Measurements from ENCODE around the gene ITK. TPM values are rescaled to one million over a fixed set of nuclear protein-coding genes. Genes with fewer than 3 reads are reported as not detected.

ITK gene
- total and polyA plus RNA-seq, 2 of the 8 experiments (the other 6 are each of a cell fraction or from before 2014, with no cell fraction given) = 0.05 TPM; not detected in 1

DNA sequence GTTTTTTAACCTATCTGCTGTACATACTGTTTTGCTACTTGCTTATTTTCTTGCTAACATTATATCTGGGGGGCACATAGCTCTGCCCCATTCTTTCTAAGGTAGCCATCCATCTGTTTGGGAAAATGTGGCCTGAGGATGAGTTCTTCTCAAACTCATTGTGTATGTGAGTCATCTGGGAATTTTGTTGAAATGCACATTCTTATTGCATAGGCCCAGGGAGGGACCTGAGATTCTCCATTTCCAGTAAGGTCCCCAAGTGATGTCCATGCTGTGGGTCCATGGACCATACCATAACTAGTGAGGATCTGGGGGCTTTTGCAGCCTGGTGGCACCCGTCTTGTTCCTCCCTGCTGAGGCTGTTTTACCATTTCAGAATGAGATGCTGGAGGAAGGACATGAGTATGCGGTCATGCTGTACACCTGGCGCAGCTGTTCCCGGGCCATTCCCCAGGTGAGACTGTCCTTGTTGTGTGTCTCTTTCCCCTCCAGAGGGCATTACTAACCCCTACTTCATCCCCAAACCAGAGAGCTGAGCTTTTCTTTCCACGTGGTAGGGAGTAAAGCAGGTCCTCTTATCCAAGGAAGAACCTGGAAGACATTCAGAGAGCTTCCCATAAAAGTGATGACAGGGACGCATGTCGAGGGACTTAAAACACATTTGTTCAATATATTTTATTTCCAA, 113.9 kb downstream of the ITK start:
- no peak for DNase-seq (ENCODE audit: low read depth in 1 of 2, low spot score in 2 of 2)
- Histone ChIP-seq H2BK5ac (ENCODE audit: low read depth, low read length) (no peak overlapping the region), H3K23me2 (ENCODE audit: low read depth, low read length) (no peaks in the 10 kb centered on the region), H4K5ac (ENCODE audit: insufficient read length, low read depth, low read length) (no peak overlapping the region), H3K14ac (ENCODE audit: insufficient read length) (no peak overlapping the region), H3K56ac (replicated peaks; ENCODE audit: insufficient read length, low read depth, low read length) (no peak overlapping the region), H3K18ac (ENCODE audit: extremely low read depth, low read length) (no peak overlapping the region), H3K9me3 (ENCODE audit: insufficient read depth in 2 of 2, low read depth in 1 of 2, low read length in 1 of 2) (no peaks in the 10 kb centered on the region), H3K23ac (ENCODE audit: insufficient read length) (no peak overlapping the region), H2BK15ac (ENCODE audit: low read length) (no peak overlapping the region), H4K8ac (ENCODE audit: extremely low read depth, insufficient read depth, low read length) (no peak overlapping the region), H2BK12ac (ENCODE audit: low read depth, low read length) (no peak overlapping the region), H3K27me3 (replicated peaks in 1 of 4; ENCODE audit: control insufficient read depth in 3 of 4, extremely low read depth in 1 of 4, insufficient read depth in 3 of 4, low read length in 3 of 4) (no peaks in the 10 kb centered on the region), H3K36me3 (ENCODE audit: control insufficient read depth in 2 of 4, insufficient read depth in 4 of 4, low read length in 3 of 4) (peaks cover 0 to 8% (median 3%) of the 10 kb centered on the region in 4 experiments; a peak in 4 of 8 replicates), H3K9ac (replicated peaks in 1 of 4; ENCODE audit: extremely low read depth in 1 of 4, low read depth in 3 of 4, low read length in 3 of 4) (no peak overlapping the region), H4K20me1 (replicated peaks in 1 of 2; ENCODE audit: control insufficient read depth in 1 of 2, insufficient read depth in 2 of 2, low read length in 2 of 2) (no peaks in the 10 kb centered on the region), H3K4me1 (replicated peaks in 1 of 4; ENCODE audit: control insufficient read depth in 3 of 4, insufficient read depth in 4 of 4, low read length in 3 of 4) (no peaks in the 10 kb centered on the region), H3K27ac (ENCODE audit: low read depth, low read length) (no peak overlapping the region), H2AK5ac (ENCODE audit: low read depth, low read length) (no peak overlapping the region), H4K91ac (replicated peaks; ENCODE audit: insufficient read length, low read length) (no peak overlapping the region), H2BK120ac (replicated peaks; ENCODE audit: low read depth, low read length) (no peak overlapping the region), H3K4me2 (ENCODE audit: insufficient read depth in 1 of 2, low read depth in 2 of 2, low read length in 2 of 2) (no peak overlapping the region), H3K4ac (replicated peaks; ENCODE audit: insufficient read length, low read depth, low read length) (no peak overlapping the region), H3K79me2 (ENCODE audit: control insufficient read depth in 1 of 2, insufficient read depth in 2 of 2, low read length in 2 of 2) (no peaks in the 10 kb centered on the region), H2AFZ (ENCODE audit: low read length) (no peak overlapping the region), H3K79me1 (ENCODE audit: low read depth, low read length) (no peaks in the 10 kb centered on the region; the same call in 1 of the 2 replicates), H2BK20ac (ENCODE audit: low read length) (no peak overlapping the region), H3K4me3 (ENCODE audit: extremely low read depth in 1 of 4, insufficient read depth in 2 of 4, low read depth in 3 of 4, low read length in 4 of 4) (no peak overlapping the region)
- ChIA-PET CTCF (ENCODE audit: partially characterized antibody) (interaction anchor here (0.5 to 3.7 kb wide), 11 partner anchors 9 to 145 kb away, joined by 3 to 20 read pairs (median 3); no protein-coding TSS in a partner anchor), POLR2A (ENCODE audit: partially characterized antibody) (no interaction called here)
- TF ChIP-seq CTCF (IDR thresholded peaks at IDR 0.05; ENCODE audit: control extremely low read depth in 1 of 3, insufficient read depth in 1 of 3, low read depth in 1 of 3, low read length in 3 of 3) (peak; percentile 33 to 35 (median 33); a peak in 3 of 4 replicates), RAD21 (IDR thresholded peaks at IDR 0.05 in 1 of 2, conservative IDR thresholded peaks at IDR 0.05 in 1 of 2; ENCODE audit: low read depth in 2 of 2, low read length in 2 of 2) (peak in 1 of 2 experiments; percentile 32; a peak in 1 of 4 replicates), TBP (IDR thresholded peaks at IDR 0.05; ENCODE audit: low read depth, low read length) (no peak), BRCA1 (IDR thresholded peaks at IDR 0.05; ENCODE audit: low read depth, low read length) (no peak), POU5F1 (IDR thresholded peaks at IDR 0.05; ENCODE audit: low read depth, low read length) (no peak)
- TF ChIP-seq, protein P1, sequence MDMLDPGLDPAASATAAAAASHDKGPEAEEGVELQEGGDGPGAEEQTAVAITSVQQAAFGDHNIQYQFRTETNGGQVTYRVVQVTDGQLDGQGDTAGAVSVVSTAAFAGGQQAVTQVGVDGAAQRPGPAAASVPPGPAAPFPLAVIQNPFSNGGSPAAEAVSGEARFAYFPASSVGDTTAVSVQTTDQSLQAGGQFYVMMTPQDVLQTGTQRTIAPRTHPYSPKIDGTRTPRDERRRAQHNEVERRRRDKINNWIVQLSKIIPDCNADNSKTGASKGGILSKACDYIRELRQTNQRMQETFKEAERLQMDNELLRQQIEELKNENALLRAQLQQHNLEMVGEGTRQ (IDR thresholded peaks at IDR 0.05; ENCODE audit: low read length) = no peak
- 85% methylated on average over 7 of the region's 7 CpGs; no CpG with 5 or more reads in 1 of the 2 experiments for WGBS, 2 experiments (ENCODE audit: extremely low coverage in 1 of 2, insufficient coverage in 1 of 2, insufficient read length in 1 of 2, insufficient replicate concordance in 2 of 2, low coverage in 1 of 2, low lambda C conversion rate in 2 of 2, missing lambda C conversion rate in 1 of 2)
- no peak for FAIRE-seq

Measured in H1 (cell line).